ENCODE results near the gene P2RX3.

DNA sequence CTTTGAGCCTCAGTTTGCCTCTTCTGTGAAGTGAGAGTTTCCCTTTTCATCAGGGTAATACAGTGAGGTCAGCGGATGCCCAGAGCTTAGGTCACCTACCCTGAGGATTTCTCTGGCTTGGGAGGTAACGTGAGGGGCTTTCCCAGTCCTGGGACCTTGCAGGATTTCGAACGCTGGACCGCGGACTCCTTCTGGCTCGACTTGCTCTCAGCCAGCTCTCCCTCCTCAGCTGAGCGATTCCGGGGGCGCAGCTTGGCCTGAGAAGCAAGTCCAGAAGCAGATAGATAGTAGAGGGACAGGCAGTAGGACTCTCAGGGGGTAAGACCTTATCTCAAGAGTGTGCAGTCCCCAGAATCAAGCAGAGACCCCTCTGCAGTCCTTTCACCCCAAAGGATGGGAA is 37.4 kb upstream of the P2RX3 start:
- TF ChIP-seq, protein P1, sequence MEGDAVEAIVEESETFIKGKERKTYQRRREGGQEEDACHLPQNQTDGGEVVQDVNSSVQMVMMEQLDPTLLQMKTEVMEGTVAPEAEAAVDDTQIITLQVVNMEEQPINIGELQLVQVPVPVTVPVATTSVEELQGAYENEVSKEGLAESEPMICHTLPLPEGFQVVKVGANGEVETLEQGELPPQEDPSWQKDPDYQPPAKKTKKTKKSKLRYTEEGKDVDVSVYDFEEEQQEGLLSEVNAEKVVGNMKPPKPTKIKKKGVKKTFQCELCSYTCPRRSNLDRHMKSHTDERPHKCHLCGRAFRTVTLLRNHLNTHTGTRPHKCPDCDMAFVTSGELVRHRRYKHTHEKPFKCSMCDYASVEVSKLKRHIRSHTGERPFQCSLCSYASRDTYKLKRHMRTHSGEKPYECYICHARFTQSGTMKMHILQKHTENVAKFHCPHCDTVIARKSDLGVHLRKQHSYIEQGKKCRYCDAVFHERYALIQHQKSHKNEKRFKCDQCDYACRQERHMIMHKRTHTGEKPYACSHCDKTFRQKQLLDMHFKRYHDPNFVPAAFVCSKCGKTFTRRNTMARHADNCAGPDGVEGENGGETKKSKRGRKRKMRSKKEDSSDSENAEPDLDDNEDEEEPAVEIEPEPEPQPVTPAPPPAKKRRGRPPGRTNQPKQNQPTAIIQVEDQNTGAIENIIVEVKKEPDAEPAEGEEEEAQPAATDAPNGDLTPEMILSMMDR (conservative IDR thresholded peaks at IDR 0.05; ENCODE audit: low read length), result no peak
- TF ChIP-seq EZH2phosphoT487 (IDR thresholded peaks at IDR 0.05; ENCODE audit: borderline replicate concordance, low read depth, low read length), result no peak
